AG04449 (cell line): Measurements from ENCODE around the gene ERN1.
A peak's percentile ranks its signal among the peaks of the same experiment; 100 is the strongest.

Experiments used
- CTCF ChIA-PET: fragments of 350-600 bp; formaldehyde crosslinking; extraction: SDS; loops from one replicate; lab custom pipeline; 2021; ENCODE audit warnings: antibody characterized with exemption; lab: Yijun Ruan, JAX
- POLR2A ChIA-PET: fragments of 400-600, 350-600 bp; formaldehyde crosslinking; extraction: SDS; loops from one replicate; lab custom pipeline; 2020; ENCODE audit warnings: antibody characterized with exemption, inconsistent platforms; lab: Yijun Ruan, JAX
- DNase-seq: peaks from one replicate; pipeline ENCODE4 v3.0.0-alpha.2; 2010; ENCODE audit warnings: low read depth, low spot score
- H3K4me3 ChIP-seq: 2 replicates; pipeline ENCODE4 v1.5.1; 2011; ENCODE audit warnings: low read depth, mild to moderate bottlenecking, control low read depth, low read length
- TF ChIP-seq, protein P1 (sequence below): IDR thresholded peaks from one replicate; pipeline ENCODE4 v1.5.1; 2011; ENCODE audit warnings: mild to moderate bottlenecking, moderate library complexity, low read length, control low read depth, inconsistent platforms; ENCODE audit not compliant: insufficient read depth; ENCODE audit errors: missing control alignments

ERN1 gene

GRCh38 chr17:64117981-64118979 is 11.7 kb downstream of the ERN1 start:
- TF ChIP-seq, protein P1, sequence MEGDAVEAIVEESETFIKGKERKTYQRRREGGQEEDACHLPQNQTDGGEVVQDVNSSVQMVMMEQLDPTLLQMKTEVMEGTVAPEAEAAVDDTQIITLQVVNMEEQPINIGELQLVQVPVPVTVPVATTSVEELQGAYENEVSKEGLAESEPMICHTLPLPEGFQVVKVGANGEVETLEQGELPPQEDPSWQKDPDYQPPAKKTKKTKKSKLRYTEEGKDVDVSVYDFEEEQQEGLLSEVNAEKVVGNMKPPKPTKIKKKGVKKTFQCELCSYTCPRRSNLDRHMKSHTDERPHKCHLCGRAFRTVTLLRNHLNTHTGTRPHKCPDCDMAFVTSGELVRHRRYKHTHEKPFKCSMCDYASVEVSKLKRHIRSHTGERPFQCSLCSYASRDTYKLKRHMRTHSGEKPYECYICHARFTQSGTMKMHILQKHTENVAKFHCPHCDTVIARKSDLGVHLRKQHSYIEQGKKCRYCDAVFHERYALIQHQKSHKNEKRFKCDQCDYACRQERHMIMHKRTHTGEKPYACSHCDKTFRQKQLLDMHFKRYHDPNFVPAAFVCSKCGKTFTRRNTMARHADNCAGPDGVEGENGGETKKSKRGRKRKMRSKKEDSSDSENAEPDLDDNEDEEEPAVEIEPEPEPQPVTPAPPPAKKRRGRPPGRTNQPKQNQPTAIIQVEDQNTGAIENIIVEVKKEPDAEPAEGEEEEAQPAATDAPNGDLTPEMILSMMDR = no peak
- H3K4me3 ChIP-seq = no peak overlapping the region
- DNase-seq = no peak
- ChIA-PET POLR2A (interaction anchor here (1.0 to 1.1 kb wide), 2 partner anchors 12 to 44 kb away, joined by 4 to 5 read pairs; partner anchors contain the start of gene ERN1), CTCF (interaction anchor here (0.7 to 4.6 kb wide), 5 partner anchors 12 to 90 kb away, joined by 3 to 37 read pairs (median 3); no protein-coding TSS in a partner anchor)

DNA sequence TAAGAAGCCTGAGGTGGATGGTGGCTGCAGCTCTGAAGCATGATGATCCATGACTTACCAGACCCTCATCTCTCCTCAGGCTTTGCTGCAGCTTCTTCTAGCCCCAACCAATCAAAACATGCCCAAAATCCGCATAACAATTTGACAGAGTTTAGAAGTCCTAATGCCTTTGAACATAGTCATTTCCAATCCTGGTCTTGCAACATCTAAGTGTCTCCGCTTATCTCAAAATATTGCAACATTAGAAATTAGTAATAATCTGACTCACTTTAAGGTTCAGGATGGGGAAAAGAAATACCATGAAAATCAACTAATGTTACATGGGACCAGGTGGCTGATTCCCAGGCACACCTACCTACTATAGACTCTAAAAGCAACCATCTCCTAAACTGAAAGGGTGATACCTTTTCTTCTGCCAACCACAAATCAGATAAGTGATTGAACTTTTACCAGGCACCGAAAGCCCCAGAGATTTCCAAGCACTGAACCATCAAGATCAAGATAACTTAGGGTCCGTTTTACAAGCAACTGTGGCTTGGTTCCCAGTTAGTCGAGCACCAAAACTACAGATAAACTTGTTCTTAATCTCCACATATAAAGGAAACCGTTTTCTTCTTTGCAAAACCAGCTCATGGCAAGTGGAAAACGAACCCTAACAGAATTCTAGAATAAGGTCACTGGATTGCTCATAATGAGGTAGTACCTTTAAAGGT is 14.0 kb downstream of the ERN1 start:
- TF ChIP-seq, protein P1 = no peak
- peak; percentile 45 for DNase-seq
- H3K4me3 ChIP-seq = no peak overlapping the region
- POLR2A ChIA-PET = interaction anchor here (0.5 to 0.9 kb wide), 4 partner anchors 14 to 377 kb away, joined by 3 to 6 read pairs (median 4); partner anchors contain the start of gene ERN1
- CTCF ChIA-PET = interaction anchor here (0.8 to 6.5 kb wide), 5 partner anchors 13 to 87 kb away, joined by 3 to 37 read pairs (median 9); no protein-coding TSS in a partner anchor

GRCh38 chr17:64115043-64115698 is 14.8 kb downstream of the ERN1 start:
- no peak overlapping the region for H3K4me3 ChIP-seq
- no peak for DNase-seq
- CTCF ChIA-PET = interaction anchor here (0.8 to 6.5 kb wide), 9 partner anchors 12 to 228 kb away, joined by 3 to 37 read pairs (median 3); no protein-coding TSS in a partner anchor
- TF ChIP-seq, protein P1 = no peak
- POLR2A ChIA-PET = interaction anchor here (0.9 kb wide), 1 partner anchor 14 kb away, joined by 3 read pairs; the partner anchor contains the start of gene ERN1

GRCh38 chr17:64113006-64113405 is 16.9 kb downstream of the ERN1 start:
- H3K4me3 ChIP-seq = no peak overlapping the region
- ChIA-PET CTCF (interaction anchor here (1.0 to 6.5 kb wide), 3 partner anchors 20 to 84 kb away, joined by 3 to 37 read pairs (median 10); no protein-coding TSS in a partner anchor), POLR2A (interaction anchor here (1.0 to 1.2 kb wide), 2 partner anchors 16 to 32 kb away, joined by 3 read pairs; no protein-coding TSS in a partner anchor)
- DNase-seq = no peak
- TF ChIP-seq, protein P1 = no peak

DNA sequence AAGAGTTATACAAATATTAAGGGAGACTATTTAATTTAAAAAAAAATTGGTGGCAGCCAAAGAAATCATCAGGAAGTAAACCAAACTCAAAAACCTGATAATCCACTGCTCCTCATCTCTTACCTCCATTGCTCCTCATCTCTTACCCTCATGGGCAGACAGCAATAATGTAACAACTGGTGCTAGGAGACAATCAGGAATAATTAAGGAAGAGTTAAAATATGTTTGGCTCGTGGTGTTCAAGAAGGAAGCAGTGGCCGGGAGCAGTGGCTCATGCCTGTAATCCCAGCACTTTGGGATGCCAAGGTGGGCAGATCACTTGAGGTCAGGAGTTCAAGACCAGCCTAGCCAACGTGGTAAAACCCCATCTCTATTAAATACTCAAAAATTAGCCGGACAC is 18.1 kb downstream of the ERN1 start:
- no peak for DNase-seq
- POLR2A ChIA-PET = no interaction called here
- CTCF ChIA-PET = interaction anchor here (1.2 to 6.5 kb wide), 2 partner anchors 22 to 83 kb away, joined by 3 to 37 read pairs; no protein-coding TSS in a partner anchor
- TF ChIP-seq, protein P1 = no peak
- H3K4me3 ChIP-seq = no peak overlapping the region
